B cell (primary cell): ENCODE data around the gene COPS3. TPM values are rescaled to one million over a fixed set of nuclear protein-coding genes. Genes with fewer than 3 reads are reported as not detected.

Source experiments
- ATAC-seq: fragments of 200-7000 bp; cut with Tn5 transposase; one replicate; pipeline ENCODE4 v1.10.0; 2021; ENCODE audit warnings: low read depth, mild to moderate bottlenecking, moderate number of reproducible peaks, moderate library complexity
- CTCF ChIA-PET: fragments of 350-600 bp; sonication (Branson Sonifier 250); formaldehyde crosslinking; loops from one replicate; lab custom pipeline; 2021; ENCODE audit warnings: antibody characterized with exemption, inconsistent platforms; lab: Charles Lee
- POLR2A ChIA-PET: fragments of 350-600 bp; sonication (Branson Sonifier 250); formaldehyde crosslinking; loops from one replicate; lab custom pipeline; 2021; ENCODE audit warnings: antibody characterized with exemption; lab: Charles Lee
- DNase-seq: peaks from one replicate; pipeline ENCODE4 v3.0.0; 2013
- H2AFZ ChIP-seq: 2 replicates; pipeline ENCODE4 v1.6.1; 2012; ENCODE audit warnings: mild to moderate bottlenecking, low read depth, low read length; ENCODE audit not compliant: insufficient read depth, poor library complexity, severe bottlenecking
- H3K27ac ChIP-seq, 2 donors: 1 replicate in 1 of 2; 2 replicates in 1 of 2; pipeline ENCODE4 v1.5.1; 2012 to 2013; ENCODE audit warnings: low read length in 2 of 2, mild to moderate bottlenecking in 2 of 2, moderate library complexity in 1 of 2
- H3K27me3 ChIP-seq, 4 experiments: fragments of 200-600 bp in 1 of 4; sonication (generic) in 1 of 4; replicated peaks in 1 of 4; 1 replicate in 2 of 4; 2 replicates in 2 of 4; pipeline versions ENCODE4 v1.6.1 to v1.7.0; 2013 to 2016; ENCODE audit warnings: low read length in 3 of 4, mild to moderate bottlenecking in 2 of 4, mixed read lengths in 1 of 4, moderate library complexity in 1 of 4; ENCODE audit not compliant: insufficient read depth in 4 of 4, control insufficient read depth in 3 of 4; ENCODE audit errors: control extremely low read depth in 1 of 4
- H3K36me3 ChIP-seq, 2 experiments: replicated peaks in 1 of 2; 1 replicate in 1 of 2; 2 replicates in 1 of 2; pipeline versions ENCODE4 v1.6.1 to v1.7.1; 2013; ENCODE audit warnings: low read length in 1 of 2; ENCODE audit not compliant: insufficient read depth in 2 of 2, control insufficient read depth in 1 of 2; ENCODE audit errors: control extremely low read depth in 1 of 2, extremely low read depth in 1 of 2
- H3K4me1 ChIP-seq, 2 donors: fragments of 200-600 bp in 1 of 2; sonication (generic) in 1 of 2; 1 replicate in 1 of 2; 2 replicates in 1 of 2; pipeline versions ENCODE4 v1.5.1 to v1.6.1; 2013 to 2017; ENCODE audit warnings: low read length in 2 of 2; ENCODE audit not compliant: control insufficient read depth in 2 of 2, insufficient read depth in 2 of 2
- H3K4me2 ChIP-seq: replicated peaks from 2 replicates; pipeline ENCODE3; 2012; ENCODE audit warnings: mild to moderate bottlenecking, low read depth, low read length; ENCODE audit not compliant: poor library complexity, severe bottlenecking
- H3K4me3 ChIP-seq, 5 experiments: fragments of 200-600 bp in 1 of 5; sonication (generic) in 1 of 5; 1 replicate in 3 of 5; 2 replicates in 2 of 5; pipeline versions ENCODE4 v1.5.1 to v1.7.0; 2011 to 2016; ENCODE audit warnings: low read length in 4 of 5, mild to moderate bottlenecking in 4 of 5, low read depth in 2 of 5, control low read depth in 1 of 5, moderate library complexity in 1 of 5; ENCODE audit not compliant: insufficient read depth in 1 of 5; ENCODE audit errors: control extremely low read depth in 1 of 5, extremely low read depth in 1 of 5
- H3K79me2 ChIP-seq: fragments of 200-600 bp; sonication (generic); one replicate; pipeline ENCODE4 v1.6.0; 2016; ENCODE audit warnings: low read length; ENCODE audit not compliant: control insufficient read depth, insufficient read depth
- H3K9ac ChIP-seq: fragments of 200-600 bp; sonication (generic); 2 replicates; pipeline ENCODE4 v1.6.1; 2017; ENCODE audit warnings: mild to moderate bottlenecking, low read length, moderate library complexity
- H3K9me3 ChIP-seq, 3 donors: one replicate each; pipeline versions ENCODE4 v1.6.1 to v1.7.1; 2013; ENCODE audit warnings: low read length in 2 of 3; ENCODE audit not compliant: control insufficient read depth in 2 of 3, insufficient read depth in 1 of 3; ENCODE audit errors: control extremely low read depth in 1 of 3
- H4K20me1 ChIP-seq: 2 replicates; pipeline ENCODE4 v1.6.0; 2012; ENCODE audit warnings: mild to moderate bottlenecking, low read length; ENCODE audit not compliant: insufficient read depth, control insufficient read depth, poor library complexity, severe bottlenecking
- H3K27ac Mint-ChIP-seq: one replicate; pipeline ENCODE4 v1.8.0; 2021; ENCODE audit warnings: mixed read lengths
- H3K27me3 Mint-ChIP-seq: one replicate; pipeline ENCODE4 v1.8.0; 2021; ENCODE audit warnings: mixed read lengths
- H3K4me1 Mint-ChIP-seq: one replicate; pipeline ENCODE4 v1.8.0; 2021; ENCODE audit warnings: mixed read lengths
- H3K4me3 Mint-ChIP-seq: one replicate; pipeline ENCODE4 v1.8.0; 2021; ENCODE audit warnings: mixed read lengths
- H3K9me3 Mint-ChIP-seq: one replicate; pipeline ENCODE4 v1.8.0; 2022; ENCODE audit warnings: mixed read lengths; ENCODE audit not compliant: insufficient read depth
- CTCF ChIP-seq: fragments of 200-600 bp; IDR thresholded peaks from one replicate; pipeline ENCODE4 v1.8.0; 2022; ENCODE audit warnings: antibody characterized with exemption, mild to moderate bottlenecking
- EZH2 ChIP-seq: IDR thresholded peaks from 2 replicates; pipeline ENCODE4 v1.6.1; 2012; ENCODE audit warnings: borderline replicate concordance, low read depth, mild to moderate bottlenecking, moderate library complexity, low read length; ENCODE audit not compliant: insufficient read depth, poor library complexity, severe bottlenecking
- WGBS: methylation state at CpG from one replicate; pipeline ENCODE4 v1.1.5; 2013; ENCODE audit warnings: missing lambda C conversion rate; ENCODE audit not compliant: insufficient coverage; 5-methylcytosine and 5-hydroxymethylcytosine counted together
- intact Hi-C: fragments of 100-400 bp; cut with micrococcal nuclease; formaldehyde crosslinking; loops from one replicate; pipeline ENCODE4 v1.10.0; 2022
- polyA plus RNA-seq: library from polyadenylated mRNA; depleted of rRNA; stranded (reverse); fragments of >200 nt; gene quantifications from 2 replicates; pipeline ENCODE4 v1.2.3, GENCODE V29; 2012
- total RNA-seq, 2 donors: library from RNA; stranded (reverse); fragments of 120-200 nt in 1 of 2; gene quantifications; 1 replicate in 1 of 2; 2 replicates in 1 of 2; pipeline versions ENCODE4 v1.2.3 to v1.2.4, GENCODE V29; 2013 to 2022

COPS3 gene
- total and polyA plus RNA-seq, 2 donors (not counting 1 experiment from before 2014, with no cell fraction given) = 37.2 to 45.5 TPM

- no peaks in the 10 kb centered on the region for H3K36me3 ChIP-seq
- no peak overlapping the region for H2AFZ ChIP-seq
- H4K20me1 ChIP-seq = no peaks in the 10 kb centered on the region
- no peak overlapping the region for H3K4me3 ChIP-seq
- intact Hi-C loops = no loop called here
- H3K27me3 ChIP-seq = no peaks in the 10 kb centered on the region
- ChIA-PET CTCF (interaction anchor here (0.8 kb wide), 1 partner anchor 14 kb away, joined by 6 read pairs; no protein-coding TSS in a partner anchor), POLR2A (no interaction called here)
- no peak for TF ChIP-seq EZH2
- no peak for TF ChIP-seq CTCF
- no peaks in the 10 kb centered on the region for H3K4me1 Mint-ChIP-seq
- WGBS = 93% methylated on average over 7 of the region's 8 CpGs
- no peaks in the 10 kb centered on the region for H3K9me3 ChIP-seq
- DNase-seq (no peak), ATAC-seq (no peak)
- no peak overlapping the region for H3K27ac Mint-ChIP-seq
- H3K4me3 Mint-ChIP-seq = no peak overlapping the region
- H3K27ac ChIP-seq = no peak overlapping the region
- no peak overlapping the region for H3K4me2 ChIP-seq
- H3K27me3 Mint-ChIP-seq = no peaks in the 10 kb centered on the region
- no peaks in the 10 kb centered on the region for H3K9me3 Mint-ChIP-seq
- no peak overlapping the region for H3K9ac ChIP-seq
- H3K4me1 ChIP-seq = no peaks in the 10 kb centered on the region
- no peaks in the 10 kb centered on the region for H3K79me2 ChIP-seq
These were observed 43.6 kb upstream of the COPS3 start for GRCh38 chr17:17324616-17325015.

DNA sequence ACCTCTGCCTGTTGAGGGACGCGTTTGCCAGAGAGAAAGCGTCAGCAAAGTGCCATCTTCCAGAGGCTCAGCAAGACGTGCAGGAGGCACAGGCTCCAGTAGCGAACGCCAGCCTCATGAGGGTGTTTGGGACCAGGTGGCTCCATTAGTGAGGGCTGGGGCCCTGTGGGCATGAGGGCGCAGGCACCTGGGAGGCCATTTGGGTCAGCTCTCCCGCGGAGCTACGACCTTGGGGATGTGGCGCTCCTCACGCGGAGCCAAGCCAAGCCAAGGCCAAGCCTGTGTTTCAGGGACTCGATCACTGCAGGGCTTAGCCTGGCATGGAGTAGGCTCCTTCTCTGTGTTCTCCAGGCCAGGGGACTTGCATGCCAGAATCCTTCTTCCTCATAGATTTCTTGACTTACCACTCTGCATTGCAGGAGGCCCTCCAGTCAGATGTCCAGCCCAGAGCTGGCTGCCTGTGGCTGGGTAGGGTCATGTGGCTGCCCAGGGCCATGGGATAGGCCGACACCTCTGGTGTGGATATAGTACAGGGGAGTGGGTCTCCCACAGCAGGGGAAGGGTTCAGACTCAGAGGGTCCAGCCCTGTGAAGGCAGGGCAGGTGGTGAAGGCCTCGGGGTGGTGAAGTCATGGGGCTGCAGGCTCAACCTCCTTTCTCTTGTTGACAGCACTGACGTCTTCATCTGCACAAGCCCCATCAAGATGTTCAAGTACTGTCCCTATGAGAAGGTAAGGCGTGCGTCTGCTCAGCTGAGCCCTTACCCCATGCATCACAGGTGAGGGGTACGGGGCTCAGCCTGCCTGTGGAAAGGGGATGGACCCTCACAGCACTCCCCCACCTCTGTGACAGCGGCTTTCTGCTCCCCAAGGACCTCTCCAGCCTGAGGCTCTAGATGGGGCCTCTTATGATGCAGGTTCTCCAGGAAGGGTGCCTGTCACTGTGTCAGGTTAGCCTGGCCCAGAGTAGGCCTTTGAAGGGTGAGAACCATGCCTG lies 41.8 kb upstream of the COPS3 start:
- TF ChIP-seq EZH2 (no peak), CTCF (no peak)
- 96% methylated on average over 21 of the region's 21 CpGs for WGBS

More for the DNA sequence above, 41.8 kb upstream of the COPS3 start:
- Histone ChIP-seq H3K4me3 (no peak overlapping the region), H3K36me3 (no peaks in the 10 kb centered on the region), H3K27ac (no peak overlapping the region), H3K79me2 (no peaks in the 10 kb centered on the region), H4K20me1 (no peaks in the 10 kb centered on the region), H2AFZ (no peak overlapping the region), H3K4me2 (no peak overlapping the region), H3K4me1 (no peaks in the 10 kb centered on the region), H3K9ac (no peak overlapping the region), H3K27me3 (no peaks in the 10 kb centered on the region), H3K9me3 (no peaks in the 10 kb centered on the region)
- ChIA-PET CTCF (no interaction called here), POLR2A (no interaction called here)
- no peaks in the 10 kb centered on the region for H3K27me3 Mint-ChIP-seq
- H3K9me3 Mint-ChIP-seq = no peaks in the 10 kb centered on the region
- no peak for DNase-seq
- no peak overlapping the region for H3K4me3 Mint-ChIP-seq
- no peaks in the 10 kb centered on the region for H3K4me1 Mint-ChIP-seq
- intact Hi-C loops = no loop called here
- ATAC-seq = no peak
- H3K27ac Mint-ChIP-seq = no peak overlapping the region
